Forelimb muscle (tissue), 1 donor: Measurements from ENCODE around the gene PLA2G4E. TPM values are rescaled to one million over a fixed set of nuclear protein-coding genes. Genes with fewer than 3 reads are reported as not detected.

Source experiments
- DNase-seq: peaks from one replicate; pipeline ENCODE4 v3.0.0-alpha.2; 2013; ENCODE audit warnings: low read depth
- polyA plus RNA-seq: library from polyadenylated mRNA; unstranded; fragments of 120-200 nt; gene quantifications from one replicate; pipeline ENCODE4 v1.2.1, GENCODE V29; 2013; ENCODE audit not compliant: insufficient read length

PLA2G4E gene
- polyA plus RNA-seq, 1 donor: 2.0 TPM

DNA sequence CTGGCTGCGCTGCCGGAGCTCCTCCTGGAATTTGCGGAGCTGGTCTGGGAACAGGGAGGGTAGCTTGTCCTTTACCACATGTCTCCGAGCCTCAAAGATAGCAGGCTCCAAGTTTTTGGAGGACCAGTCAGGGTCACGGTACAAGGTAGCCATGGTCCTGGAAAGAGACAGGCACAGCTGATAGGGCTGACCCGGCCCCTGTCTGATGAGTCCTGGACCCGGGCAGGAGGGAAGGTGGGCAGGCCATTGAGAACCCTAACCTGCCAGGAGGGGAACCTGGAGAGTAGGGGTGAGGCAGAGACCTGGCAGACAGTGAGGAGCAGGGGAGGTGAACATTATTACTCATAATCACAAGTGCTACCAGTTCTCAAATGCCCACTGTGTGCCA lies 28.0 kb downstream of the PLA2G4E start:
- DNase-seq: no peak

DNA sequence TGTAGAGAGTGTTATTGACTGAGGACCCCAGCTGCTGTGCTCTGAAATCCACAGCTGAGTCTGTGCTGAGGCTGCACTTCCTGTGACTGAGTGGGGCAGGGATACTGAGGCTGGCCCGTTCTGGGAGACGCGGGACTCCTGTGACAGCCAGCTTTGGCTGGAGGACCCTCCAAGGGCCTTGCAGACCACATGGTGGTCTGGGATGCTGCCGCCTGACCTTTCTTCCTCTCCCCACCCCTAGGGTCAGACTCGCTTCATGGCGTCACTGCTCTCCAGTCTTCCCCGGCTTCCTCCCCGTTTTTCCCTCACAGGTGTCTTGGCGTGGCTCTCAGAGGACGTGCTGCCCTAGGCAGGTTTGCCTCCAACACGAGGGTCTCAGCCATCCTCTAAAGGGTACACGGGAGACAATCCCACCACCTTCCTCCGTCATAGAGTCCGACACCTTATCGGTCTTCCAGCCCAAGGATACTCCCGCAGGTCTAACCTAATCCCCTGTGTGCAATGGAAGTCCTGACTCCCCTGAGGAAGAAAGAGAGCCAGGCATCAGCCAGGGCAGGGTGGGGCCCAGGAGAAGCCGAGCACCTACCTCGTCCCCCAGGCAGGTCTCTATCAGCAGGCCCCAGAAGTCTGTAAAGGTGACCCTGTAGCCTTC lies 28.6 kb downstream of the PLA2G4E start:
- DNase-seq: no peak

DNA sequence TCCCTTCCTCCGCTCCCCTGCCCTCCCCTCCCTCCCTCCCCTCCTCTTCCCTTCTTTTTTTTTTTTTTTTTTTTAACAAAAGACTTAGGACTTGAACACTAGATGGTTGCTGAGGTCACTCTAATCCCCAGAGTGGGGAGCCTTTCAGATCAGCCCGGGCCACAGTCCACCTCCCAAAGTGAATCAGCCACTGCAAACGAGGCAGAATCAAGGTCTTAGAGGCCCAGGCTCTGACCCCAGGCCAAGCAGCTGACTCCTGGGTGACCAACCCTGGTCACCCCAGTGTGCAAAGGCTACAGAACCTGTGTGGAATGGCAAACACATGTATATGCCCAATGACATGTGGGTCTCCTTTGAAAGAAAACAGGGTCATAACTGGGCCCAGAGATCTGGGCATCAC lies 30.2 kb downstream of the PLA2G4E start:
- DNase-seq: no peak

DNA sequence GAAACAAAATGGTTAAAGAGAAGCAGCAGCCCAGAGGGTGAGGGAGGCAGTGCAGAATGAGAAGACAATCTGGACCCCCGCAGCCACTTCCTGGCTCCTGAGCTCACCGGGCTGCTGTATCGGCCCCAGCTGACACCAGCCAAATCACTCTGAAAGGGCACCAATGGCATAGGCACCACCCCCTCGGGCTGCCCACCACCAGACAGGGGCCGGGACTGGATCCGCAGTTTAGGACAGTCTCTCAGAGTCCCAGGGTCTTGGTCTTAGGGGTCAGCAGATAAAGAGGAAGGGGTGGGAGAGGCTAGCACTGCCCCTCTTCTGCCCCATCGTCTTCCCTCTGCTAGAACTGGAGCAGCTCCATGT lies 30.6 kb downstream of the PLA2G4E start:
- no peak for DNase-seq

DNA sequence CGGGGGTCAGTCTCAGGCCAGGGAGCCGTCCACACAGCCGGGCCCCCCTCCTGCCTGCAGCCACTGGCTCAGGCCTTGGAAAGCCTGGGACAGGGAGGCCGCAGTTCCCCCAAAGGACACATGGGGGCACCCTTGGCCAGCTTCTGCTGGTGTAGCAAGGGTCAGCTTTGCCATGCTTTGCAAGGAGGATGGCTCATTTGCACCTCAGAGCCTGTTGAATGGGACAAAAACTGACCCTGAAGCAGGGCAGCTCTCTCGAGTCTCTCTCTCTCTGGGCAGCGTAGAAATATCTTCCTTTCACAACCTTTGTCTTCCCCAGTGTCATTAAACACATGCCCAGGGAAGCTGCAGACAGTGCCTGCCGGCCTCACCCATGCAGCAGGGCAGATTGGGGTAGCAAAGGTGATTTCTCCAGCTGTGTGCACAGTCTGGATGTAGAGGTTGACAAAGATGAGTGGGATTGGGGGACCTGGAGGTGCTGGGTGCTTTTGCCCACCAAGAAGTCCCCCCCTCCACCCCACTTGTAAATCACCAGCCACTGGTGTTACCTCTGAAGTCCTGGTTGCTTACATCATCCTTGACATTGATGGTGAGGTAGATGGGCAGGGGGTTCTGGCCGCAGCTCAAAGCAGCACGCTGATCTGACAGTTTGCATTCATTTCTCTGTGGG lies 31.1 kb downstream of the PLA2G4E start:
- no peak for DNase-seq

DNA sequence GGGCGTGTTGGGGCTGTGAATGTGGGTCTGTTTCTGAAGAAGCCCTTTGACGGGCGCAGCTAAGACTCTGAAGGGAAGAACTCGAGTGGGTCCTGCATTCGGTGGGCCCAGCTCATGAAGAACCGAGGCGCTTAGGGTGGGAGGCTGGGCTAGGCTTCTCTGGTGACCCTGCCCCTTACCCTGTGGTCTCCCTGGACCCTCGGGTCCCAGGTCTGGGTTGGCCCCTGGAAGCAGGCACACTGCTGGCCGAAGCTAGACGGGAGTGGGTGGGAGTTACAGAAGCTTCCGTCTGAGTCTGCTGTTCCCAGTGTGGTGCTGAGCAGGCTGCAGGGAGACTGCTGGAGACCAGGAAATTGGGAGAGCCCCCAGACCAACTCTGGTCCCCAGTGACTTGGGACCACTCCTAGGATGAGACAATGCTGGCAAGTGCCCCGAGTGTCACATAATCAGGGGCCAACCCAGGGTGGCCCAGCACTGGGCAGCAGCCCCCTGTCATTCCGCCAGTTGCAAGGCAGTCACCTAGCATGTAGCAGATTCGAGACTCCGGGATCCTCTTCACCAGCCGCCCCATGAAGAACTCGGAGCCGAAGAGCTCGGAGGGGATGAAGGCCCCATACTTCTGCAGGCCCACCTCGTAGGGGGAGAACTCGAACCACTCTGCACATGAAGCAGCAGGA lies 31.8 kb downstream of the PLA2G4E start:
- DNase-seq: no peak

DNA sequence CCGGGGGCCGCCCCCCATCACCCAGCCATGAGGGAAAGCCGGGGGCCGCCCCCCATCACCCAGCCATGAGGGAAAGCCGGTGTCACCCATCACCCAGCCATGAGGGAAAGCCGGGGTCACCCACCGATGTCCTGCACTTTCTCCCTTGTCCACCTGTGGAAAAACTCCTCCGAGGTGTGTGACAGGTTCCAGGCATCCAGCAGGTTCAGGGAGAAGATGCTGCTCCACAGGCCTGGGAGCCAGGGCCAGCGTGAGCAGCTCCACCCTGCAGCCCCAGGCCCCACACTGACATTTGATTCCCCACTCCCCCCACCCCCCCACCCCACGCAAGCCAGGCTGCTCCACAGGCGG lies 32.9 kb downstream of the PLA2G4E start:
- no peak for DNase-seq

DNA sequence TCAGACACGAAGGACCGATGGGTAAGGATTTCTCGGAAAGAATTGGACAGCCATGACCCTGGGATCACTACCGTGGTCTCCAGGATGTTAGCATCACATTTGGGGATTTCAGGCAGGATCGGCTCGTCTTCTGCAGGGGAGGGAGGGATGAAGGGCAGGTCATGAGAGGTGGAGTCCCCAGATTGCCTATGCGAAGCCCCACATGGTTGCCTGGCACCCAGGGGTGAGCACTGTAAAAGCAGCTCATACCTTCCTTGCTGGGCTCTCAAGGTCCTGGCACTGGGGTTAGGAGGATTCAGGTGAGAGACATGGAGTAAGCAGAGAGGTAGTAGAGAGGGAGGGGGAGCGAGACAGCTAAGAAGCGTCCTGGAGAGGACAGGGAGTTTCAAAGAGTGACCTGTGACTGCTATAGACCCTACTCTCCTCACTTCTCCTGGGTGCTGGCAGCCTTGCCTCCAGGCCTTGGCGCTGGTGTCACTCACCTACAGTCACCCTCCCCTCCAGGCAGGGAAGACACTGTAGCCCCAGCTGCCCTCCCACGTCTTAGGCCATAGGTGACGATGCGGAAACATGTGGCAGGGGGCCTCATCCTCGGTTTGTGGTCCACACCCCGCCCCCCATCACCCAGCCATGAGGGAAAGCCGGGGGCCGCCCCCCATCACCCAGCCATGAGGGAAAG lies 33.5 kb downstream of the PLA2G4E start:
- no peak for DNase-seq

DNA sequence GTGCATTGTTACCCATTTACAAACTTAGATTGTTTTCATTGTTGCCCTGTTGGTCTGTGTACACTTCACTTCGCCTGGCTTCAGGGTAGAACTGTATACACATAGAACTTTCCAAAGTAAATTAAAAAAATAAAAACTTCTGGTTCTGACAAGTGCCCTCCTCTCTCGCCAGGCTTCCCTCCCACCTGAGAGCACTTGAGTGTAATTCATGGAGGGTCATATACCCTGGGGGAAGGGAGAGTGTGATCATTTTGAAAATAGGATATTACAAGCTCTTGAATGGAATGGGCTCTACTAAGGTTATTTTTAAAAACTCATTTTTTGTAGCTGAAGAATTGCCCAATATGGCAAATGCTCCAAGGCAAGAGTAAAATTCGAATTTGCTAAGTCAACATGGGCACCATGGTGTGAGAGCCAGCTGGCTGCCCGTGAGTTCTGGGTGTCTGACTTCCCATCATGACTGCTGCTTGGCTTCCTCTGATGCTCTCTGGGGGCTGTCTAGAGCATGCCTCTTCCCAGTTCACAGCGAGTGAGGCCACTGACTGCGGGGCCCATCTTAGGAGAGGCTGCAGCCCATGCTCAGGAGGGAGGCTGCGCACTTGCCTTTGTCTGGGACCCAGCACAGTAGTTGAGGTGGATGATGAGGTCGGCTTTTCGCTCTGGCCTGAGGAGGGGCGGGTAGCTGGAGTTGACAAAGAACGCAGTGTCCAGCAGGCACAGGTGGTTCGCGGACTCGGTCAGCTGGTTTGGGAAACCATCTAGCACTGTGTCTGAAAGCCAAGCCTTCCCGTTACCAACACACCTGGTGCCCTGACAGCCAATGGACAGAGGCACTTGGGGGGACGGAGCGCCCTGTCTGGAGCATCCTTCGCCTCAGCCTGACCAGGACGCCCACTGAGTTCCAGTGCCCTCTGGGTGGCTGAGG lies 35.3 kb downstream of the PLA2G4E start:
- DNase-seq: no peak

DNA sequence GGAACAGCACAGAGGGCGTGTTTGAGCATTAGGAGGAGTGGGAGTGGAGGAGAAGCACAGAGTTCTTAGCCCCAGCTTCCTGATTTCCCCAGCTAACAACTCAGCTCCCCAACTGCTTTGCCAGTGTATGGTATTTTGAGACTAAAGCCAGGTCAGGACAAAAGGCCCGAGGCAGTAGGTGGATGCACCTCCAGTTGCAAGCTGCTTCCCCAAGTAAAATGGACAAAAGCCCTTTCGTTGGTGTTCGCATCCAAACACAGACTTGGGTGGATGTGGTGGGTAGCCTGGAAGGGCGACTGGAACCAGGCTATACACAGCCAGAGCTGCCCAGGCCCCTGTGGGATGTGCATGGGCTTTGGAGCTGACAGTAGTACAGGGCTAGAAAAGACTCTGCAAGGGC lies 36.2 kb downstream of the PLA2G4E start:
- DNase-seq: no peak

DNA sequence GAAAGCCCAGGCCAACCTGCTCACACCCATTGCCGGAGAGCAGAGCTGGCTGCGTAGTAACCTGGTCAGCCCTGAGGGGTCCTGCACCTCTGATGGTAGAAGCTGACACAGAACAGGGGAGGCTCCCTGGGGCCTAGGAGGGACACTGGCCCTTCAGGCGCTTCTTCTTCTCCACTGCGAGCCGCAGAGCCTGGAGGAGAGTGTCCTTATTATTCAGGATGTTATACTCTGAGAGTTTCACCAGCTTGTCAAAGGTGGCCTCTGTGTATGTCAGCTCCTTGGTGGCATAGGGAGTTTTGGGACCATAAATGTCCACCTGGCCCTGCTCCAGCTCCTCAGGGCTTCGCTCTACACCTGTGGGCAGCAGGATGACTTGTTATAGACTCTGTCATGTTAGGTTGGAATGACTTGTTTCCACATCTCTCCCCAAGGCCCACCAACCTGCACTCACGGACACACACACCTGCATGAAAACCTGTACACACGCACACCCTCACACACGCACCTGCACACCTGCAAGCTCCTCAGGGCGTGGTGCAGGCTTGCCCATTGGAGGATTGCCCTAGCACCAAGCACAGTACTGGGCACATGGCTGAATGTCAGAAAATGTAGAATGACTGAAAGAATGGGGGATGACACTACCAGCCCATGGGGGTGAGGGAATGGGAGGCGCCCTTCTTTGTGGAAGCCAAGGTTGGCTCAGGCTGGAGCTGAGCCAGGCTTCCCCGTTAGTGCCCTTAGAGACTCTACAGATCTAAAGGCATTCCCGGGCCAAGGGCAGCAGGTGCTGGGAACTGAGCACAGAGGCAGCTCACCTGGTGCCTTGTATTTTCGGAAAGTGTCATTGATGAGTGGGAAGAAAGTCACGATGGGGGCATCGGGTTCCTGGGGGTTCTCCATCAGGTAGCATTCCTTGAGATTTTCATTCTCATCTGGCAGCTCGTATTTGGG lies 36.9 kb downstream of the PLA2G4E start:
- DNase-seq: no peak

DNA sequence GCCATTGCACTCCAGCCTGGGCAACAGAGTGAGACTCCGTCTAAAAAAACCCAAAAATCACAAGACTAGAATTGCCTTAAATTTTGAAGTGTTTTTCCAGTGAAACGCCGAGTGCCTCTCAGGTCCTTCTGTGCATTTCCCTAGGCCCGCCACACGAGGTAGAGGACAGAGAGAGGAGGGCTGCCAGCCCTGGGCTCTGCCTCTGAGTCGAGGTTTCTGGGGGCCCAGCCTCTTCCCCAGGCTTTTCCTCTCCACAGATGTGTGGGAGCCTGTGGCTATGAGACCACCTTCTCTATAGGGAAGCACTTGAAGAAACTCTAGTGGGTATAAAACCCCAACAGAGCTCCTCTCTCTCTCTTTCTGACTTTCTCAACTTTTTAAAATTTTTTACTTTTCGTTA lies 37.6 kb downstream of the PLA2G4E start:
- DNase-seq: no peak

DNA sequence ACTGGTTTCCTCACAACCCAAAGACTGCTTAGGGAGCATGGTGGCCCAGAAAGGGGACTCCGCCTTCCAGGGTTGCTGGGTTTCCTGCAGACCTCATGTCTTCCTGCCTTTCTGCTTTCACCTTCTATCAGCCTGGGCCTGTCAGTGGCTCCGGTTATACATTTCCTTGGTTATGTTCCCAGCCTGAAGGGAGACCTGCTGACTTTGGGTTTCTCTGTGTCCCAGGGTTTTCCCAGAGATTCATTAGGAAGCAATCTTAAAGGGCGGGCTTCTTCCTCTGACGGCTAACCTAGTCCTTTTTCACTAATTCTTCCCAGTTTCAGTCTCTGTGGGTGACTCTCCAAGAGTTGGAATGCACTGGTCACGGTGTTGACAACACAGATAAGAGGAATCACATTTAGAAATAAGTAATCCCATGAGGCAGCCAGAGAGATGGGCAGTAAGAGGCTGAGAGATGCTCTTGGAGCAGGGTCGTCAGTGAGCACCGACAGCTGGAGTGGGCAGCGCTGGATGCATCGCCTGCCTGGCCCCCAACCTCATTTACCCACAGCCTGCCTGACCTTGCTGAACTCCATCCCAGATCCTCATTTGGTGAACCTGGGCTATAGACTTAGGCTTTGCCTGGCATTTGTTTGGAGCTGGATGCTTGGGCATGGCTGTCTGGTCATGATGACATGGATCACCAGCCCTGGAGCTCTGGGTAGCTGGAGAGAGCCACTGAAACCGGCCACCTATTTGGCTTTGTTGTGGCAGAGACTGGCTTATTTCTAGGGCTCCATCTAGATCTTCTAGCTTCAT lies 38.5 kb downstream of the PLA2G4E start:
- no peak for DNase-seq

DNA sequence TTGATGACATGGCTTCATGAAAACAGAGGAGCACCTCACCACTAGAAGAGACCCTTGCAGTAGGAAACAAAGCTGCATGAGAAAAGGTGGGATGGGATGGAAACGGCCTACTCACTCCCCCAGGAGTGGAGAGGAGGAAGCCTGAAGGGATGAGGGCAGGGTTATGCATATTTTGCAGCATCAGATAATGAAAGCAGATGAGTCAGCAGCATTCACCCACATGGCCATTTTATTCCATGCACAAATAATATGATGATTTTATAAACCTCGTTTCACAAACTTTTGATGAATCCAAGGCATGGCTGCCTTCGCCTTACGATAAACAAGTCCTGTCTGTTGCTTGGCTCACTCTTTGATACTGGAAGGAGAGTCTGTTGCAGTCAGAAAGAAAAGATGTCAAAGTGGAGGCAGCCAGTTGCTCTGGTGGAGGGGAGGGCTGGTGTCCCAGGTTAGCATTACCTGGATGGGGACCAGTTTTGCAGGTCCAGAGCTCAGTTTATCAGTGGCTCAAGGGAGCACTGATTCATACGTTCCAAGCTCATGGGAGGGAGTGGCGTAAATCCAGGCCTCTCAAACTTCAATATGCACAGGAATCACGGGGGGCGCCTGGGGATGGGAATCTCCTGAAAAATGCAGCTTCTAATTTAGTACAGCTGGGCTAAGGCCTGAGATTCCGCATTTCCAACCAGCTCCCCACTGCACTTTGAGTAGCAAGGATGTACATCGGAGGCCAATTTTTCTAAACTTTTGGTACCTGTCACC lies 39.3 kb downstream of the PLA2G4E start:
- no peak for DNase-seq

DNA sequence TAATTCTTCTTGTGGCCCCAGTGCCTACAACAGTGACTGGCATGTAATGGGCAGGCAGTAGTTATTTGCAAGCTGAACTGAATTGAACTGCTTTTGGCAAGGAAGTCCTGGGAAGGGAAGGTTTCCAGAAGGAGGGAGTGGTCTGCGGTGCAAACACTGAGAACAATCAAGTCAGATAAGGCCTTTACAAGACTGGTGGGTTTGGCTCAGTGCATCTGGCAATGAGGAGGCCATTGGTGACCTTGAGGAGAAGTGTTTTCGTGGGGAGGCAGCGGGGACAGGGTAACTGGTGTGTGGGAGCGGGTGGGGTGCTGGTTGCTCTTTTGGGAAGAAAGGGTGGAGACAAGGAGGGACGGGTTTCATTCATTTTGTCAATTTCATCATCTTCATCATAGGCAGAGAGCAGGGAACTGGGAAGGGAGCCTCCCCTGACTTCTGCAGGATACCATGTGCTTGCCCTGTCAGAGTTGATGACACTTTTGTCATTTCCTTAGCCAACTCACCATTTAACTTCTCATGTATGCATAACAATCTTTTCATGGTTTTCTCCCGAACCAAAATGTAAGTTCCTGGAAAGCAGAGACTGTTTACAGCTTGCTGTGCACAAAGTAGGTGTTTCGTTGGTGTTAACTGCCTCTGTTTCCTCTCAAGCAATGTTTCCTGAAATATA lies 40.1 kb downstream of the PLA2G4E start:
- DNase-seq: no peak

DNA sequence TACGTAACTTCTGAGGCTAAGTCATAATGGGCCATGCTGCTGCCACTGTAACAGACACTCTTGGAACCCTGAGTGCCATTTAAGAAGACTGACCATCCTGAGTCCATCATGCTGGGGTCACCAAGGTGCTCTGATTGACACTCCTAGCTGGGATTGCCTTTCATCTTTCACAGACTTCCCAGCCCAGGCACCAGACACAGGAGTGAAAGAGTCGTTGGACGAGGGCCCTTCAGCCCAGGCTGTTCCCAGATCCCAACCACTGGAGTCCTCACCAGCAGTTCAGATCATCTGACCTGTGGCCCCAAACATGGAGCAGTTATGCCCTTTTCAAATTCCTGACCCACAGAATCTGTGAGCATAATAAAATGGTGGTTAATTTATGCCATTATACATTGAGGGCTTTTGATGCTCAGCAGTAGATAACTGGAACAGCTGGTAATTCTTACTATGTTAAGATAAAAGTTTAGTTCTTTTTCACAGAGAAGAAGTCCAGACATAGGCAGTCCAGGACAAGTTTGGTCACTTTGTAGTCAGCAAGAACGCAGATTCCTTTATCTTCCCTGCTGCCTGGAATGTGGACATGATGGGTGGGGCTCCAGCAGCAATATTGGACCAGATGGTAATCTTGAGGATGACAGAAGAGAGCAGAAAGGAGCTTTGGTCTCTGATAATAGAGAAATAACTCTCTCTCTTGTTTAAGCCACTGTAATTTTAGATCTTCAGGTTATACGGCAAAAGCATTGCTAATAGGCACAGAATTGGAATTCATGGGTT lies 41.2 kb downstream of the PLA2G4E start:
- no peak for DNase-seq

DNA sequence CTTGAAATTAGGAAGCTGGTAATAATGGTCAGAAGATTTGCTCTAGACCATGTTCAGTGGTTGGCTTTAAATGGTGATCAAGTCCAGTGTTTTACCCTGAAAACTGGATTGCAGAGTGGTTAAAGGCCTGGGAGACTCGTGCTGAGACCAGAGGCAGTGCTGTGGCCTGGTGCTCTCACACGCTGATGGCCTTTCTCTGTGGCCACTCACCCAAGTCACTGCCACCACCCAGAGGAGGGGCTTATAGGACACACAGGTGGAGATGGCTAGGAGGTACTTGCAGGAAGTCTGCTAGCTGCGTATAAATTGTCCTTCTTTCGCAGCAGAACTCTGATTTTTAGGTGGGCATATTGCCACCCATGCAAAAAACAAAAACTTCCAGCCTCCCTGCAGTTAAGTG lies 42.3 kb downstream of the PLA2G4E start:
- no peak for DNase-seq
